COLO668 (cell line): ENCODE results near the gene NEK6.

Experiments used
- DNase-seq: peaks from one replicate; lab custom pipeline; 2025; ENCODE audit not compliant: unreplicated experiment; lab: John Stamatoyannopoulos, UW

NEK6 gene

GRCh38 chr9:124349675-124350493 lies 92.1 kb downstream of the NEK6 start:
- DNase-seq = no peak

GRCh38 chr9:124350494-124351263 lies 92.9 kb downstream of the NEK6 start:
- DNase-seq = no peak

GRCh38 chr9:124351672-124352468 lies 94.1 kb downstream of the NEK6 start:
- no peak for DNase-seq

- DNase-seq = no peak
These were observed 94.9 kb downstream of the NEK6 start for GRCh38 chr9:124352616-124353015.

GRCh38 chr9:124353166-124353768 lies 95.5 kb downstream of the NEK6 start:
- DNase-seq = no peak

- no peak for DNase-seq
These were observed 96.1 kb downstream of the NEK6 start for GRCh38 chr9:124353811-124354274.

- DNase-seq = no peak
These were observed 96.7 kb downstream of the NEK6 start for GRCh38 chr9:124354346-124355038.

GRCh38 chr9:124355039-124355940 lies 97.5 kb downstream of the NEK6 start:
- no peak for DNase-seq

- no peak for DNase-seq
These were observed 98.4 kb downstream of the NEK6 start for GRCh38 chr9:124355941-124356744.

- no peak for DNase-seq
These were observed 99.1 kb downstream of the NEK6 start for GRCh38 chr9:124356745-124357390.

GRCh38 chr9:124357721-124358361 lies 100.1 kb downstream of the NEK6 start:
- no peak for DNase-seq

- no peak for DNase-seq
These were observed 100.9 kb downstream of the NEK6 start for GRCh38 chr9:124358631-124359030.

- DNase-seq = no peak
These were observed 101.7 kb downstream of the NEK6 start for GRCh38 chr9:124359426-124359825.

- no peak for DNase-seq
These were observed 102.3 kb downstream of the NEK6 start for GRCh38 chr9:124359855-124360678.

GRCh38 chr9:124361128-124361527 lies 103.4 kb downstream of the NEK6 start:
- DNase-seq = no peak

GRCh38 chr9:124363326-124364096 lies 105.8 kb downstream of the NEK6 start:
- no peak for DNase-seq
